ENCODE data around the gene IFNL2.

DNA sequence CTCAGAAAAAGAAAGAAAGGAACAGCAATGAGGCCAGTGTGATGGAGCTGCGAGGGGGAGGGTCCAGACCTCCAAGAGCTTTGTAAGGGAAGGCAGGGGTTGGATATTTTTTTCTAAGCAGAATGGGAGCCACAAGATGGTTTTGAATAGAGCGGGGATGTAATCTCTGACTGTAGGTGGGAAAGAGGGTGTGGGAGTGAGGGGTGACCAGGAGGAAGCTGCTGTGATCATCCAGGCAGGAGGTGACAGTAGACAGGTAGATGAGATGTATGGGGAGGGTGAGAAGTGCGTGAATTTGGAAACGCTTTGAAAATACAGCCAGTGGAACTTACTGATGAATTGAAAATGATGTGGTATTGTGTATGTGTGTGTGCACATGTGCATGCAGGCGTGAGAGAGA lies 7.4 kb downstream of the IFNL2 start:
- no peak for TF ChIP-seq EZH2 (IDR thresholded peaks at IDR 0.05)
- no peak for TF ChIP-seq POLR2AphosphoS5 (IDR thresholded peaks at IDR 0.05; ENCODE audit: borderline replicate concordance, low read depth, low read length)
